C4-2B (cell line): ENCODE measurements around the gene COMMD1.

ENCODE experiments used
- ZFX ChIP-seq: fragments of 450-650 bp; IDR thresholded peaks from 2 replicates; pipeline ENCODE4 v1.6.1; 2017
- TF ChIP-seq, protein P1 (sequence below): fragments of 450-650 bp; conservative IDR thresholded peaks from 2 replicates; pipeline ENCODE4 v1.5.1; 2017; ENCODE audit warnings: mild to moderate bottlenecking

DNA sequence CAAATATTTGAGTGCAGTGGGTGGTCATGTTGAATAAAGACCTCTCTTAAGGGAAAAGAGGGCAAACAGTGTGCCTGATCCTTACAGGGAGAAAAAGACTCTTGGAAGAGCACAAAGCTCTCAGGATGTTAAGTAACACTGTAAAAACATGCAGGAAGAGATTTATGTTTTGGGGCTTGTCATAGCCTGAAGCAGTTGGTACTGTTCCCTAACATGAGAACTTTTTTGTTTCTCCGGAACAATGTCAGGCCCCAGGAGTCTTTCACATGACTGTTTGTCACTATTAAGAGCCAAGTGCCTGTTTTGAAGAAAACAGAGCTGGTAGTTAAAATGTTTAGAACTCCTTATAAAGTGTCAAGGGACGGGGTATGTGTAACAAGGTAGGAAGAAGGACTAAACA lies 206.7 kb downstream of the COMMD1 start:
- TF ChIP-seq, protein P1, sequence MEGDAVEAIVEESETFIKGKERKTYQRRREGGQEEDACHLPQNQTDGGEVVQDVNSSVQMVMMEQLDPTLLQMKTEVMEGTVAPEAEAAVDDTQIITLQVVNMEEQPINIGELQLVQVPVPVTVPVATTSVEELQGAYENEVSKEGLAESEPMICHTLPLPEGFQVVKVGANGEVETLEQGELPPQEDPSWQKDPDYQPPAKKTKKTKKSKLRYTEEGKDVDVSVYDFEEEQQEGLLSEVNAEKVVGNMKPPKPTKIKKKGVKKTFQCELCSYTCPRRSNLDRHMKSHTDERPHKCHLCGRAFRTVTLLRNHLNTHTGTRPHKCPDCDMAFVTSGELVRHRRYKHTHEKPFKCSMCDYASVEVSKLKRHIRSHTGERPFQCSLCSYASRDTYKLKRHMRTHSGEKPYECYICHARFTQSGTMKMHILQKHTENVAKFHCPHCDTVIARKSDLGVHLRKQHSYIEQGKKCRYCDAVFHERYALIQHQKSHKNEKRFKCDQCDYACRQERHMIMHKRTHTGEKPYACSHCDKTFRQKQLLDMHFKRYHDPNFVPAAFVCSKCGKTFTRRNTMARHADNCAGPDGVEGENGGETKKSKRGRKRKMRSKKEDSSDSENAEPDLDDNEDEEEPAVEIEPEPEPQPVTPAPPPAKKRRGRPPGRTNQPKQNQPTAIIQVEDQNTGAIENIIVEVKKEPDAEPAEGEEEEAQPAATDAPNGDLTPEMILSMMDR, result no peak
- no peak for TF ChIP-seq ZFX
